NT2/D1 (cell line): Measurements from ENCODE around the gene PAPPA2.

ENCODE experiments used
- DNase-seq: peaks from one replicate; pipeline ENCODE4 v3.0.0-alpha.2; 2011; ENCODE audit warnings: low read depth, low spot score
- H3K27me3 ChIP-seq: 2 replicates; pipeline ENCODE4 v1.6.0; 2011; ENCODE audit warnings: mild to moderate bottlenecking; ENCODE audit not compliant: insufficient read length, insufficient read depth
- H3K36me3 ChIP-seq: 2 replicates; pipeline ENCODE4 v1.6.1; 2011; ENCODE audit warnings: mild to moderate bottlenecking, low read length, mixed read lengths; ENCODE audit not compliant: insufficient read depth, insufficient read length
- H3K4me1 ChIP-seq: 2 replicates; pipeline ENCODE4 v1.5.1; 2011; ENCODE audit not compliant: insufficient read depth, insufficient read length
- H3K4me3 ChIP-seq: 2 replicates; pipeline ENCODE4 v1.5.1; 2011; ENCODE audit warnings: low read depth; ENCODE audit not compliant: insufficient read length
- H3K9ac ChIP-seq: 2 replicates; pipeline ENCODE4 v1.6.0; 2011; ENCODE audit warnings: low read depth; ENCODE audit not compliant: insufficient read length
- H3K9me3 ChIP-seq: 2 replicates; pipeline ENCODE4 v1.5.1; 2011; ENCODE audit warnings: mild to moderate bottlenecking, low read length; ENCODE audit not compliant: insufficient read depth
- SUZ12 ChIP-seq: IDR thresholded peaks from 2 replicates; pipeline ENCODE4 v1.6.1; 2011; ENCODE audit not compliant: insufficient read length, insufficient read depth; ENCODE audit errors: extremely low read depth
- YY1 ChIP-seq: IDR thresholded peaks from 2 replicates; pipeline ENCODE4 v1.6.1; 2011; ENCODE audit not compliant: insufficient read length, insufficient read depth
- ZNF274 ChIP-seq: IDR thresholded peaks from 2 replicates; pipeline ENCODE4 v1.6.1; 2011; ENCODE audit warnings: mild to moderate bottlenecking, low read depth, low read length

The PAPPA2 gene

DNA sequence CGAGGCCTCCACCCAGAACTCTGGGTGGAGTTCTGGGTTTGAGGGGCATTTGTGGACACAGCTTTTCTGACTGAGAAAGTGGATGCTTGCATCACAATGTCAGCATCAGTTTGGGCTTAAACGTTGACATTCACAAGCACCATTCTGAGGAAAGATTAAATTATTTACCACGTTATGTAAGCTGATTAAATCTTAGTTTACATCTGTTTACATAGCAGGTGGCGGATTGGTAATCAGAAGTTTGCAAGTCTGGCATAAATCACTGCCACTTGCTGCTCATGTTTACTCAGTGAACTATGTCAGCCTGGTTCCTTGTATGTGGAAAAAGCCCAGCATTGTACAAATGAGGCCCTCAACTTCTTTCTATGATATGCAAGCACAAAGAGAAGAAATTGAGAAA, 310.1 kb downstream of the PAPPA2 start:
- H3K9me3 ChIP-seq = no peaks in the 10 kb centered on the region
- DNase-seq = no peak
- TF ChIP-seq ZNF274 (no peak), SUZ12 (no peak), YY1 (no peak)
- H3K4me1 ChIP-seq = no peaks in the 10 kb centered on the region
- no peaks in the 10 kb centered on the region for H3K27me3 ChIP-seq
- H3K4me3 ChIP-seq = no peak overlapping the region
- no peaks in the 10 kb centered on the region for H3K36me3 ChIP-seq
- H3K9ac ChIP-seq = no peak overlapping the region

DNA sequence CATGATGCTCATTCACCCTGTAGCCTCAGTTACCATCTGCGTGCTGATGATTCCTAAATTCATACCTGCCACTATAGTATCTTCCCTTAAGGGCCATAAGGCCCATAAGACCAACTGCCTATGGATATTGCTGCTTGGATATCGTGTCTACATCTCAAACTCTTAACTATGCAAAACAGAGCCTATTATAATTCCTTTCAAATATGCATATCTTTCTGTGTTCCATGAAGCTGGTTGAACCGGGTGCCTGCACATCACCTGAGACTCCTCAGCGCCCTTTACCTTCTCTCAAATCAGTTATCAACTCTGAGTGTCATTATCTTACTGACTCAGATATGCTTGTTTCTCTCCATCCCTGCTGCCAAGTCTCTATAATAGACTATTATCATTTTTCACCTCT, 311.2 kb downstream of the PAPPA2 start:
- H3K4me1 ChIP-seq = no peaks in the 10 kb centered on the region
- no peak overlapping the region for H3K9ac ChIP-seq
- DNase-seq = no peak
- no peak for TF ChIP-seq YY1
- TF ChIP-seq ZNF274 = no peak
- no peak for TF ChIP-seq SUZ12
- no peaks in the 10 kb centered on the region for H3K27me3 ChIP-seq
- H3K4me3 ChIP-seq = no peak overlapping the region
- H3K9me3 ChIP-seq = no peaks in the 10 kb centered on the region
- no peaks in the 10 kb centered on the region for H3K36me3 ChIP-seq

DNA sequence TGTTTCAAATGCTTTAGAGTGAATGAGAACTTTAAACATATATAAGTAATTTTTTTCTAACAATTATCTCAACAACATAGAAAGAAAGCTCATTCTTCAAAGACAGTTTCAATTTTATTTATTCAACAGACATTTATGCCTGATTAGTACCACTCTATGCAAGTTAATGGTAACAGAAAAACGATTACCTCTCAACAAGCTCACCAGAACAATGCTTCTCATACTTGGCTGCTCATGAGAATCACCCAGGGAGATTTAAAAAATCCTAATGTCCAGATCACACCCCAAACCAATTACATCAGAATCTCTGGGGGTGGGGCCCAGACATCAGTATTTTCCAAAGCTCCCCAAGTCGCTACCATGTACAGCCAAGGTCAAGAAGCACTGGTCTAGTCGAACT, 312.4 kb downstream of the PAPPA2 start:
- Histone ChIP-seq H3K9ac (no peak overlapping the region), H3K9me3 (no peaks in the 10 kb centered on the region), H3K4me3 (no peak overlapping the region), H3K4me1 (no peaks in the 10 kb centered on the region), H3K27me3 (no peaks in the 10 kb centered on the region), H3K36me3 (no peaks in the 10 kb centered on the region)
- no peak for DNase-seq
- TF ChIP-seq SUZ12 = no peak

DNA sequence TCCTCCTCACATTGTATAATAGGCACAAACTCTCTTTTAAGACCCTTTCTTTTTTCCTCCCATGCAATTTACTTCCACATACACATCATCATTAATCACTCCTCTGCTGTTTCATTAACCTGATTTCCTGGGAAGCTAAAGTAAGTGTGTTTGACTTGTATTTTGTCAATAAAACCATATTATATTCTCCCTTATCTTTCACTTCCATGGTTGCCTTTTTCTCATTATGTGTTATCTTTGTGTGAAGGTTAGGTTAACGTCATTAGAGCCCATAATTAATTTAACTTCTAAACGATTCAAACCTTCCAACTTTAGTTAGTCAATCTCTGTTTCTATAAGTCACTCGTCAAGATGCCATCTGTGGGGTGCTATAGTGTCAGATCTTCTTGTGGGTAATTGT, 313.0 kb downstream of the PAPPA2 start:
- Histone ChIP-seq H3K9ac (no peak overlapping the region), H3K4me3 (no peak overlapping the region), H3K36me3 (no peaks in the 10 kb centered on the region), H3K4me1 (no peaks in the 10 kb centered on the region), H3K27me3 (no peaks in the 10 kb centered on the region), H3K9me3 (no peaks in the 10 kb centered on the region)
- DNase-seq = no peak
- no peak for TF ChIP-seq SUZ12
- TF ChIP-seq ZNF274 = no peak
- TF ChIP-seq YY1 = no peak

DNA sequence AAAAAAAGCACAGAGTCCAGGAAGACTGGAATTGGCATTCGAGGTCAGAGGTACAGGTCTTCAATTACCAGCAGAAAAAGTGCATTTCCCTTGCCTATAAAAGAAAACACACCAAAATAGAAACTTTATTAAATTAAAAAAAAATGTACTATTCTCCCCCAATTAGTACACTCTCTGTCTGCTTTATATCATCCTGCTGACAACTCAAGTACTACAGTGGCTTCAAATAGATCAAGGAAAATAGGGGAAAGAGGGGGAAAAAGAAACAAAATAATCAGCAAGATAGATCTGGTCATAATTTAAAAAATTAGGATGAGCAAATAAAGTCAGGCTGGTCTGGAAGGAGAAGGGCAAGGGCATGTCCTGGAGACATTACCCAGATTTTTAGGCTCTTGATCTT, 315.1 kb downstream of the PAPPA2 start:
- Histone ChIP-seq H3K9ac (no peak overlapping the region), H3K4me1 (no peaks in the 10 kb centered on the region), H3K27me3 (no peaks in the 10 kb centered on the region), H3K9me3 (no peaks in the 10 kb centered on the region), H3K4me3 (no peak overlapping the region), H3K36me3 (no peaks in the 10 kb centered on the region)
- TF ChIP-seq YY1 (no peak), SUZ12 (no peak), ZNF274 (no peak)
- no peak for DNase-seq

DNA sequence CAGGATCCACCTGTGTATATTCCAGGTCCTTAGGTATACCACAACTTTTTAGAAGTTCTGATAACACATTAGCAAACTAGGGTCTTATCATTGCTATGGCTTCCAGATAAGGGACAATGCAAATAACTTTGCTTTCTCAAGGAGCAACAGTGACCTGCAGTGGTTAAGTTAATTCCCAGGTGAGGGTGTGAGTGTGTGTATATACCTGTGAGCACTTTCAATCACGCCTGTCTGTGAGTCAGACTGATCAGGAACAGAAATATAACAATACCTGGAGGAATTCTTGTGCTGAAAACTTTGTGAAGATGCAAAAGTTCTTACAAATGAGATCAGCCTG, 317.0 kb downstream of the PAPPA2 start:
- no peaks in the 10 kb centered on the region for H3K36me3 ChIP-seq
- H3K4me3 ChIP-seq = no peak overlapping the region
- no peak for TF ChIP-seq YY1
- no peak for TF ChIP-seq ZNF274
- no peak for TF ChIP-seq SUZ12
- no peak overlapping the region for H3K9ac ChIP-seq
- no peak for DNase-seq
- H3K27me3 ChIP-seq = no peaks in the 10 kb centered on the region
- H3K9me3 ChIP-seq = no peaks in the 10 kb centered on the region
- H3K4me1 ChIP-seq = no peaks in the 10 kb centered on the region

DNA sequence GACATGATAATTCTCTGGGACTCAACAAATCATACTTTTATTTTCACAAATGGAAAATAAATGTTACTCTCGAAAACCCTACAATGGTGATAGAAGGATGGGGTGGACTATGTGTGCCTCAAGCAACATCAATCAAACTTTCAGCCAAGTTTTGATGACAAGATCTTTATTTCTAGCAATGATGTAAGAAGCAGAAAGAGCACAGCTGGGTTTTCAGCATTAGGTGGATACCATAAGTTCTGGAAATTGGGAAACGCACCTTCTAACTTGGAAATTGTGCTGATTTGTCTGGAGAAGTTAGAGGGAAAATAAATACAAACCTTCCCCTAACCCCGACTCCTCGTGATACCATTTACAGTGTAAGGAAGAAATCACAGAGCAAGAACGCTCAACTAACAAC, 320.3 kb downstream of the PAPPA2 start:
- H3K4me1 ChIP-seq = no peaks in the 10 kb centered on the region
- H3K9ac ChIP-seq = no peak overlapping the region
- no peak for TF ChIP-seq ZNF274
- TF ChIP-seq SUZ12 = no peak
- no peak for TF ChIP-seq YY1
- H3K36me3 ChIP-seq = no peaks in the 10 kb centered on the region
- no peak overlapping the region for H3K4me3 ChIP-seq
- DNase-seq = no peak
- H3K27me3 ChIP-seq = no peaks in the 10 kb centered on the region
- no peaks in the 10 kb centered on the region for H3K9me3 ChIP-seq

DNA sequence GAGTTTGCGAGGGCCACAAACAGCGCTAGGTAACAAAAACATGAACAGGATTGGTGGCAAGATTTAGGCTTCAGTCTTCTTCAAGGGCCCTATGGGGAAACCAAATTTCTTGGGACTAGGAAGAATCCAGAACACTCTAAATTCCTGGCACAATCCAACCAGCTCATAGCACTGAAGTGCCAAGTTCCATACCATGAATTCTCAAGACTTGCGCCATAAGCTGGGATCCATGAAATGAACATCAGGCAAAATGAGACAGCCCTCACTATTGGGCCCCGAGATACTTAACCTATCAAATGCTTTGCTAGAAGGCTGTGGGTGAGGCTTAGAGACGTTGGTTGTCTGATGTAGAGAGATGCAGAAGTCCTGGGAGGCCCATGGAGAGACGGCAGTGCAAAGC, 322.1 kb downstream of the PAPPA2 start:
- TF ChIP-seq YY1 (no peak), SUZ12 (no peak), ZNF274 (no peak)
- H3K9me3 ChIP-seq = no peaks in the 10 kb centered on the region
- H3K36me3 ChIP-seq = no peaks in the 10 kb centered on the region
- H3K4me3 ChIP-seq = no peak overlapping the region
- no peaks in the 10 kb centered on the region for H3K4me1 ChIP-seq
- no peak for DNase-seq
- no peaks in the 10 kb centered on the region for H3K27me3 ChIP-seq
- no peak overlapping the region for H3K9ac ChIP-seq
